ENCODE measurements around the gene FBLN7. TPM values are rescaled to one million over a fixed set of nuclear protein-coding genes. Genes with fewer than 3 reads are reported as not detected.

The FBLN7 gene
- total and polyA plus RNA-seq, 4 donors = 0.60 to 2.4 (median 1.9) TPM

DNA sequence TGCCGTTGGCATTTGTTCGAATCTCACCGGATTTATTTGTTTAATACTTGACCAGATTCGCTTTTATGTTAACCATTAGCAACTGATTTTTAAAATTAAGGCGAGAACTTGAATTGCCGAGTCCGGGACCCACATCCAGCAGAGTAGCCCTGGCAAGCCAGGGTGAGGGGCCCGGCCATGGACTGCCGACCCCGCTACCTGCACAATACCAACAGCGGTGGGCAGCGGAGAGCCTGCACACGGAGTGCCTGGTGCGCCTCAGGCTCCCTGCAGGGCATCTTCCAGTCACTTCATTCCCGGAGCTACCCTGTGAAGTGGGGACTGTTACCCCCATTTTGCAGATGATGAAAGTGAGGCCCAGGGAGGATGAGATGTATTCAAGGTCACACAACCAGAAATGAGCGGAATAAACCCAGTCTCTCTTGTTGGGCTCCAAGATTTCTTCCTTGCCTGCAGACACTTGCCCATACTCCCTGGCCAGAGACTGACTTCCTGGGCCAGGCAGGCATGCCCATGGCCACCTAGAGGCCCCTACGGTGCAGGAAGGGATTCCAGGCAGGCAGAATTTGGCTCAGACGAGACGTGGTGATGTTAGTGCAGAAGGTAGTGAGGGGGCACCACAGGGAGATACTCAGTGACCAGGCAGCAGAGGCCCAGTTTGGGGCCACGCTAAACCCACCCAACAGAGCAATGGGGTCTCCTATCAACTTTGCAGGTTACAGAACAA lies 2.9 kb downstream of the FBLN7 start:
- no peak for DNase-seq (ENCODE audit: low spot score)
- Histone ChIP-seq H3K27ac (ENCODE audit: low read depth in 1 of 2, low read length in 2 of 2) (no peak overlapping the region), H3K9ac (ENCODE audit: low read depth in 1 of 2, low read length in 2 of 2) (no peak overlapping the region), H3K9me3 (ENCODE audit: control insufficient read depth in 4 of 4, low read length in 3 of 4) (no peaks in the 10 kb centered on the region), H3K4me1 (ENCODE audit: control insufficient read depth in 4 of 4, insufficient read depth in 4 of 4, low read length in 3 of 4) (peaks cover 0 to 8% (median 0%) of the 10 kb centered on the region in 4 donors), H3K4me3 (ENCODE audit: low read depth in 1 of 3, low read length in 3 of 3) (no peak overlapping the region), H3K36me3 (ENCODE audit: control insufficient read depth in 4 of 4, insufficient read depth in 3 of 4, low read depth in 1 of 4, low read length in 3 of 4) (no peaks in the 10 kb centered on the region), H3K27me3 (ENCODE audit: control insufficient read depth in 4 of 4, insufficient read depth in 4 of 4, low read length in 3 of 4) (no peaks in the 10 kb centered on the region)
- TF ChIP-seq YY1 (IDR thresholded peaks at IDR 0.05) = no peak
- no peak for TF ChIP-seq TAF1 (conservative IDR thresholded peaks at IDR 0.05)
- TF ChIP-seq RAD21 (IDR thresholded peaks at IDR 0.05) = no peak
- no peak for TF ChIP-seq SP1 (IDR thresholded peaks at IDR 0.05)
- TF ChIP-seq, protein P1, sequence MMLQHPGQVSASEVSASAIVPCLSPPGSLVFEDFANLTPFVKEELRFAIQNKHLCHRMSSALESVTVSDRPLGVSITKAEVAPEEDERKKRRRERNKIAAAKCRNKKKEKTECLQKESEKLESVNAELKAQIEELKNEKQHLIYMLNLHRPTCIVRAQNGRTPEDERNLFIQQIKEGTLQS (IDR thresholded peaks at IDR 0.05) = no peak
- TF ChIP-seq, protein P2, sequence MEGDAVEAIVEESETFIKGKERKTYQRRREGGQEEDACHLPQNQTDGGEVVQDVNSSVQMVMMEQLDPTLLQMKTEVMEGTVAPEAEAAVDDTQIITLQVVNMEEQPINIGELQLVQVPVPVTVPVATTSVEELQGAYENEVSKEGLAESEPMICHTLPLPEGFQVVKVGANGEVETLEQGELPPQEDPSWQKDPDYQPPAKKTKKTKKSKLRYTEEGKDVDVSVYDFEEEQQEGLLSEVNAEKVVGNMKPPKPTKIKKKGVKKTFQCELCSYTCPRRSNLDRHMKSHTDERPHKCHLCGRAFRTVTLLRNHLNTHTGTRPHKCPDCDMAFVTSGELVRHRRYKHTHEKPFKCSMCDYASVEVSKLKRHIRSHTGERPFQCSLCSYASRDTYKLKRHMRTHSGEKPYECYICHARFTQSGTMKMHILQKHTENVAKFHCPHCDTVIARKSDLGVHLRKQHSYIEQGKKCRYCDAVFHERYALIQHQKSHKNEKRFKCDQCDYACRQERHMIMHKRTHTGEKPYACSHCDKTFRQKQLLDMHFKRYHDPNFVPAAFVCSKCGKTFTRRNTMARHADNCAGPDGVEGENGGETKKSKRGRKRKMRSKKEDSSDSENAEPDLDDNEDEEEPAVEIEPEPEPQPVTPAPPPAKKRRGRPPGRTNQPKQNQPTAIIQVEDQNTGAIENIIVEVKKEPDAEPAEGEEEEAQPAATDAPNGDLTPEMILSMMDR (IDR thresholded peaks at IDR 0.05; ENCODE audit: low read depth, low read length, missing input control) = no peak
- TF ChIP-seq GABPA (IDR thresholded peaks at IDR 0.05 in 1 of 2, conservative IDR thresholded peaks at IDR 0.05 in 1 of 2) = no peak
- TF ChIP-seq, protein P3, sequence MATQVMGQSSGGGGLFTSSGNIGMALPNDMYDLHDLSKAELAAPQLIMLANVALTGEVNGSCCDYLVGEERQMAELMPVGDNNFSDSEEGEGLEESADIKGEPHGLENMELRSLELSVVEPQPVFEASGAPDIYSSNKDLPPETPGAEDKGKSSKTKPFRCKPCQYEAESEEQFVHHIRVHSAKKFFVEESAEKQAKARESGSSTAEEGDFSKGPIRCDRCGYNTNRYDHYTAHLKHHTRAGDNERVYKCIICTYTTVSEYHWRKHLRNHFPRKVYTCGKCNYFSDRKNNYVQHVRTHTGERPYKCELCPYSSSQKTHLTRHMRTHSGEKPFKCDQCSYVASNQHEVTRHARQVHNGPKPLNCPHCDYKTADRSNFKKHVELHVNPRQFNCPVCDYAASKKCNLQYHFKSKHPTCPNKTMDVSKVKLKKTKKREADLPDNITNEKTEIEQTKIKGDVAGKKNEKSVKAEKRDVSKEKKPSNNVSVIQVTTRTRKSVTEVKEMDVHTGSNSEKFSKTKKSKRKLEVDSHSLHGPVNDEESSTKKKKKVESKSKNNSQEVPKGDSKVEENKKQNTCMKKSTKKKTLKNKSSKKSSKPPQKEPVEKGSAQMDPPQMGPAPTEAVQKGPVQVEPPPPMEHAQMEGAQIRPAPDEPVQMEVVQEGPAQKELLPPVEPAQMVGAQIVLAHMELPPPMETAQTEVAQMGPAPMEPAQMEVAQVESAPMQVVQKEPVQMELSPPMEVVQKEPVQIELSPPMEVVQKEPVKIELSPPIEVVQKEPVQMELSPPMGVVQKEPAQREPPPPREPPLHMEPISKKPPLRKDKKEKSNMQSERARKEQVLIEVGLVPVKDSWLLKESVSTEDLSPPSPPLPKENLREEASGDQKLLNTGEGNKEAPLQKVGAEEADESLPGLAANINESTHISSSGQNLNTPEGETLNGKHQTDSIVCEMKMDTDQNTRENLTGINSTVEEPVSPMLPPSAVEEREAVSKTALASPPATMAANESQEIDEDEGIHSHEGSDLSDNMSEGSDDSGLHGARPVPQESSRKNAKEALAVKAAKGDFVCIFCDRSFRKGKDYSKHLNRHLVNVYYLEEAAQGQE (IDR thresholded peaks at IDR 0.05) = no peak
- TF ChIP-seq, protein P4, sequence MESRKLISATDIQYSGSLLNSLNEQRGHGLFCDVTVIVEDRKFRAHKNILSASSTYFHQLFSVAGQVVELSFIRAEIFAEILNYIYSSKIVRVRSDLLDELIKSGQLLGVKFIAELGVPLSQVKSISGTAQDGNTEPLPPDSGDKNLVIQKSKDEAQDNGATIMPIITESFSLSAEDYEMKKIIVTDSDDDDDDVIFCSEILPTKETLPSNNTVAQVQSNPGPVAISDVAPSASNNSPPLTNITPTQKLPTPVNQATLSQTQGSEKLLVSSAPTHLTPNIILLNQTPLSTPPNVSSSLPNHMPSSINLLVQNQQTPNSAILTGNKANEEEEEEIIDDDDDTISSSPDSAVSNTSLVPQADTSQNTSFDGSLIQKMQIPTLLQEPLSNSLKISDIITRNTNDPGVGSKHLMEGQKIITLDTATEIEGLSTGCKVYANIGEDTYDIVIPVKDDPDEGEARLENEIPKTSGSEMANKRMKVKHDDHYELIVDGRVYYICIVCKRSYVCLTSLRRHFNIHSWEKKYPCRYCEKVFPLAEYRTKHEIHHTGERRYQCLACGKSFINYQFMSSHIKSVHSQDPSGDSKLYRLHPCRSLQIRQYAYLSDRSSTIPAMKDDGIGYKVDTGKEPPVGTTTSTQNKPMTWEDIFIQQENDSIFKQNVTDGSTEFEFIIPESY (IDR thresholded peaks at IDR 0.05) = no peak
- no peak for TF ChIP-seq JUND (IDR thresholded peaks at IDR 0.05)
- TF ChIP-seq FOXA2 (IDR thresholded peaks at IDR 0.05) = no peak
- TF ChIP-seq RXRA (IDR thresholded peaks at IDR 0.05) = no peak
- TF ChIP-seq EGR1 (IDR thresholded peaks at IDR 0.05; ENCODE audit: low read depth in 2 of 2) = no peak
- TF ChIP-seq HNF4A (conservative IDR thresholded peaks at IDR 0.05) = no peak
- no peak for TF ChIP-seq FOXA1 (IDR thresholded peaks at IDR 0.05)
- TF ChIP-seq, protein P5, sequence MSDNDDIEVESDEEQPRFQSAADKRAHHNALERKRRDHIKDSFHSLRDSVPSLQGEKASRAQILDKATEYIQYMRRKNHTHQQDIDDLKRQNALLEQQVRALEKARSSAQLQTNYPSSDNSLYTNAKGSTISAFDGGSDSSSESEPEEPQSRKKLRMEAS (IDR thresholded peaks at IDR 0.05) = no peak
- no peak for TF ChIP-seq NR2F2 (IDR thresholded peaks at IDR 0.05)
- 93% methylated on average over 20 of the region's 20 CpGs for WGBS
